Astrocyte (in vitro differentiated cells and primary cell): Measurements from ENCODE around the gene CBARP. TPM values are rescaled to one million over a fixed set of nuclear protein-coding genes. Genes with fewer than 3 reads are reported as not detected.

Source experiments
- DNase-seq: peaks from one replicate; pipeline ENCODE4 v3.0.0-alpha.2; 2010; ENCODE audit warnings: low read depth
- FAIRE-seq: peaks from 2 replicates; lab custom pipeline; 2011; peaks lifted over from hg19 to GRCh38; lab: Jason Lieb, UNC
- H2AFZ ChIP-seq: 2 replicates; pipeline ENCODE4 v1.6.0; 2012; ENCODE audit warnings: low read depth, low read length, inconsistent platforms
- H3K27ac ChIP-seq: 2 replicates; pipeline ENCODE4 v1.5.1; 2011; ENCODE audit warnings: low read depth, low read length, inconsistent platforms
- H3K27me3 ChIP-seq: 2 replicates; pipeline ENCODE4 v1.6.0; 2011; ENCODE audit warnings: low read length, inconsistent platforms; ENCODE audit not compliant: insufficient read depth
- H3K36me3 ChIP-seq: 2 replicates; pipeline ENCODE4 v1.5.1; 2011; ENCODE audit warnings: low read length, inconsistent platforms; ENCODE audit not compliant: insufficient read depth
- H3K4me1 ChIP-seq: 2 replicates; pipeline ENCODE4 v1.5.1; 2011; ENCODE audit warnings: low read length, inconsistent platforms; ENCODE audit not compliant: insufficient read depth
- H3K4me2 ChIP-seq: 2 replicates; pipeline ENCODE4 v1.6.0; 2012; ENCODE audit warnings: low read length, inconsistent platforms
- H3K4me3 ChIP-seq: 2 replicates; pipeline ENCODE4 v1.5.1; 2011; ENCODE audit warnings: low read depth, mild to moderate bottlenecking, low read length, inconsistent platforms; ENCODE audit not compliant: insufficient read depth
- H3K79me2 ChIP-seq: 2 replicates; pipeline ENCODE4 v1.6.0; 2012; ENCODE audit warnings: mild to moderate bottlenecking, low read length, inconsistent platforms; ENCODE audit not compliant: insufficient read depth
- H3K9ac ChIP-seq: 2 replicates; pipeline ENCODE4 v1.6.0; 2012; ENCODE audit warnings: mild to moderate bottlenecking, low read length, inconsistent platforms
- H3K9me3 ChIP-seq: 2 replicates; pipeline ENCODE4 v1.5.1; 2012; ENCODE audit warnings: low read depth, mild to moderate bottlenecking, low read length, inconsistent platforms; ENCODE audit not compliant: insufficient read depth
- H4K20me1 ChIP-seq: 2 replicates; pipeline ENCODE4 v1.6.0; 2012; ENCODE audit warnings: low read length, inconsistent platforms; ENCODE audit not compliant: insufficient read depth
- H3K27ac Mint-ChIP-seq: one replicate; pipeline ENCODE4 v1.8.0; 2021; ENCODE audit warnings: mild to moderate bottlenecking, mixed read lengths; ENCODE audit not compliant: unreplicated experiment
- H3K27me3 Mint-ChIP-seq: one replicate; pipeline ENCODE4 v1.8.0; 2021; ENCODE audit warnings: low read depth, mixed read lengths; ENCODE audit not compliant: unreplicated experiment
- H3K36me3 Mint-ChIP-seq: one replicate; pipeline ENCODE4 v1.8.0; 2021; ENCODE audit warnings: low read depth, mixed read lengths; ENCODE audit not compliant: unreplicated experiment
- H3K4me1 Mint-ChIP-seq: one replicate; pipeline ENCODE4 v1.8.0; 2021; ENCODE audit warnings: low read depth, mixed read lengths; ENCODE audit not compliant: unreplicated experiment
- H3K4me3 Mint-ChIP-seq: one replicate; pipeline ENCODE4 v1.8.0; 2021; ENCODE audit warnings: mild to moderate bottlenecking, moderate library complexity, mixed read lengths; ENCODE audit not compliant: unreplicated experiment
- H3K9me3 Mint-ChIP-seq: one replicate; pipeline ENCODE4 v1.8.0; 2021; ENCODE audit warnings: mild to moderate bottlenecking, mixed read lengths; ENCODE audit not compliant: unreplicated experiment
- CTCF ChIP-seq: IDR thresholded peaks from 2 replicates; pipeline ENCODE4 v1.5.1; 2011; ENCODE audit warnings: low read depth, mild to moderate bottlenecking, inconsistent platforms, low read length, moderate library complexity; ENCODE audit not compliant: insufficient read depth
- EZH2 ChIP-seq: IDR thresholded peaks from 2 replicates; pipeline ENCODE4 v1.6.1; 2012; ENCODE audit warnings: mild to moderate bottlenecking, low read length, inconsistent platforms; ENCODE audit not compliant: insufficient read depth
- total RNA-seq: library from RNA; stranded (reverse); gene quantifications from 2 replicates; pipeline ENCODE4 v1.2.1, GENCODE V29; 2021

CBARP gene
- total RNA-seq, 1 donor from 2014 or later, result 19.8 TPM

DNA sequence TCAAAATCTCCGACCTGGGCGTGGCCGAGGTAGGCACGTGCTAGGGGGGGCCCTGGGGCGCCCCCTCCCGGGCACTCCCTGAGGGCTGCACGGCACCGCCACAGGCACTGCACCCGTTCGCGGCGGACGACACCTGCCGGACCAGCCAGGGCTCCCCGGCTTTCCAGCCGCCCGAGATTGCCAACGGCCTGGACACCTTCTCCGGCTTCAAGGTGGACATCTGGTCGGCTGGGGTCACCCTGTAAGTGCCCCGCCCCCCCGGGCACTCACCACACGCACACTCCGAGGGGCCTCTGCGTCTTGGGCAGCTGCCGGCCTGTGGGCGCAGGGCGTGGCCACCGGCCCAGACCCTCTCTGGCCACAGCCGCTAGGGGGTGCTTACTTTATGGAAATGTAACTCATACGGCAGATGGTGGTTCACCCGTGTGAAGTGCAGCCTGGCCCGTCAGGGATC, 17.3 kb downstream of the CBARP start:
- Histone ChIP-seq H3K4me1 (peaks cover 15% of the 10 kb centered on the region), H3K36me3 (no peaks in the 10 kb centered on the region), H2AFZ (no peak overlapping the region), H3K4me3 (no peak overlapping the region), H3K9ac (no peak overlapping the region), H3K27me3 (no peaks in the 10 kb centered on the region), H3K27ac (no peak overlapping the region), H3K4me2 (no peak overlapping the region), H3K9me3 (no peaks in the 10 kb centered on the region), H4K20me1 (peaks cover 85% of the 10 kb centered on the region), H3K79me2 (peaks cover 41% of the 10 kb centered on the region)
- FAIRE-seq, result no peak
- H3K4me1 Mint-ChIP-seq, result peaks cover 9% of the 10 kb centered on the region
- TF ChIP-seq EZH2 (no peak), CTCF (peak; percentile 3)
- no peaks in the 10 kb centered on the region for H3K27me3 Mint-ChIP-seq
- no peaks in the 10 kb centered on the region for H3K9me3 Mint-ChIP-seq
- DNase-seq, result no peak
- H3K27ac Mint-ChIP-seq, result no peak overlapping the region
- H3K36me3 Mint-ChIP-seq, result no peaks in the 10 kb centered on the region
- no peak overlapping the region for H3K4me3 Mint-ChIP-seq

DNA sequence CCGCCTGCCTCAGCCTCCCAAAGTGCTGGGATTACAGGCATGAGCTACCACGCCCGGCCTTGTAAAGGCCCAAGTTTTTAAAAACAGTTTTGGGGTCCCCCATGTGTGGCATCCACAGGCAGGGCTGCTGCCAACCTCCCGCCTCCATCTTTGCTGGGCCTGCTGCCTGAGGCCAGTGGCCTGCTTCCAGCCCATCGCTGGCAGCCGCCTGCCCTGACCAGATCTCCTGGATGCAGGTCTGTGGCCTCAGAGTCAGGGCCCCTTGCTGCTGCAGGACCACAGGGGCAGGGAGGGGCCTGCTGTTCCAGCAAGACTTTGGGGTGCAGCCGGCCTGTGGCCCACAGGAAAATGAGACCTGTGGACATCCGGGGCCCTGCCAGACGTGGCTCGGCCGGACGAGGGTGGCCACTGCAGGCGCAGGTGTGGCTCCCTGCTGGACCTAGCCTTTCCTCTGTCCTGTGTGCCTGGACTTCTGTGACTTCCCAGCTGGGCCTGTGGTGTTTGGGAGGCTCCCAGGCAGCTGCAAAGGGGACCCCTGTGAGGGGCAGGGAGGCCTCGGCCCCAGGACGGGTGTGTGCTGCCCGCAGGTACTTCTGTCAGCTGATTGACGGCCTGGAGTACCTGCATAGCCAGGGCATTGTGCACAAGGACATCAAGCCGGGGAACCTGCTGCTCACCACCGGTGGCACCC, 17.9 kb downstream of the CBARP start:
- Histone ChIP-seq H3K4me1 (peaks cover 20% of the 10 kb centered on the region), H3K27me3 (no peaks in the 10 kb centered on the region), H3K27ac (no peak overlapping the region), H3K36me3 (no peaks in the 10 kb centered on the region), H3K4me3 (no peak overlapping the region), H3K4me2 (no peak overlapping the region), H3K79me2 (peaks cover 47% of the 10 kb centered on the region), H3K9me3 (no peaks in the 10 kb centered on the region), H3K9ac (no peak overlapping the region), H4K20me1 (peaks cover 85% of the 10 kb centered on the region), H2AFZ (no peak overlapping the region)
- Mint-ChIP-seq H3K36me3 (no peaks in the 10 kb centered on the region), H3K4me3 (no peak overlapping the region), H3K27ac (no peak overlapping the region), H3K27me3 (no peaks in the 10 kb centered on the region), H3K4me1 (peaks cover 9% of the 10 kb centered on the region), H3K9me3 (no peaks in the 10 kb centered on the region)
- FAIRE-seq (no peak), DNase-seq (no peak)
- TF ChIP-seq EZH2 (no peak), CTCF (no peak)
